Endothelial cell of umbilical vein (primary cell): Measurements from ENCODE around the gene KLHL30. TPM values are rescaled to one million over a fixed set of nuclear protein-coding genes. Genes with fewer than 3 reads are reported as not detected.

Source experiments
- BruUV-seq: library from RNA; stranded (reverse); fragments of 400-500 nt; replicated peaks from 2 replicates; lab custom pipeline; 2021; lab: Mats Ljungman, UMichigan
- CTCF ChIA-PET: fragments of 300-600, 350-600 bp; sonication (Branson Sonifier 250); formaldehyde crosslinking; loops from one replicate; lab custom pipeline; 2021; ENCODE audit warnings: antibody characterized with exemption, inconsistent platforms; lab: Charles Lee
- POLR2A ChIA-PET: fragments of 300-600, 350-600 bp; sonication (Branson Sonifier 250); formaldehyde crosslinking; loops from one replicate; lab custom pipeline; 2021; ENCODE audit warnings: antibody characterized with exemption, inconsistent platforms; lab: Charles Lee
- DNase-seq: peaks from one replicate; pipeline ENCODE4 v3.0.0-alpha.2; 2011; ENCODE audit warnings: low read depth, low spot score
- FAIRE-seq: peaks from 2 replicates; lab custom pipeline; 2011; peaks lifted over from hg19 to GRCh38; lab: Jason Lieb, UNC
- H2AFZ ChIP-seq: 2 replicates; pipeline ENCODE4 v1.6.0; 2012; ENCODE audit warnings: low read depth, low read length, control low read depth, inconsistent platforms
- H3K27ac ChIP-seq: 2 replicates; pipeline ENCODE4 v1.5.1; 2011; ENCODE audit warnings: low read depth, mild to moderate bottlenecking, control low read depth, low read length, moderate library complexity; ENCODE audit not compliant: insufficient read depth
- H3K27me3 ChIP-seq, 2 experiments: 2 replicates each; pipeline versions ENCODE4 v1.6.0 to v1.6.1; 2011; ENCODE audit warnings: low read length in 2 of 2, mixed read lengths in 1 of 2; ENCODE audit not compliant: control insufficient read depth in 2 of 2, insufficient read depth in 2 of 2
- H3K36me3 ChIP-seq, 2 experiments: 2 replicates in 1 of 2; 3 replicates in 1 of 2; pipeline ENCODE4 v1.5.1; 2011; ENCODE audit warnings: low read length in 2 of 2, mild to moderate bottlenecking in 1 of 2, moderate library complexity in 1 of 2; ENCODE audit not compliant: control insufficient read depth in 2 of 2, insufficient read depth in 2 of 2; ENCODE audit errors: extremely low read depth in 1 of 2
- H3K4me1 ChIP-seq: 3 replicates; pipeline ENCODE4 v1.5.1; 2011; ENCODE audit warnings: mild to moderate bottlenecking, low read length; ENCODE audit not compliant: control insufficient read depth, insufficient read depth; ENCODE audit errors: extremely low read depth
- H3K4me2 ChIP-seq: 2 replicates; pipeline ENCODE4 v1.6.1; 2011; ENCODE audit warnings: low read length, control low read depth, mixed read lengths; ENCODE audit not compliant: insufficient read depth
- H3K4me3 ChIP-seq, 3 experiments: fragments of 200-600 bp in 1 of 3; sonication (generic), shearing (Covaris generic) in 1 of 3; replicated peaks in 1 of 3; 2 replicates each; pipeline ENCODE4 v1.5.1; 2011 to 2016; ENCODE audit warnings: control low read depth in 3 of 3, low read length in 3 of 3, mild to moderate bottlenecking in 2 of 3, inconsistent platforms in 1 of 3, low read depth in 1 of 3, moderate library complexity in 1 of 3; ENCODE audit not compliant: insufficient read depth in 1 of 3
- H3K79me2 ChIP-seq: 2 replicates; pipeline ENCODE4 v1.6.0; 2012; ENCODE audit warnings: low read length, inconsistent platforms; ENCODE audit not compliant: control insufficient read depth, insufficient read depth
- H3K9ac ChIP-seq: replicated peaks from 2 replicates; pipeline ENCODE3; 2011; ENCODE audit warnings: low read length, control low read depth; ENCODE audit not compliant: insufficient read depth; ENCODE audit errors: extremely low read depth
- H3K9me1 ChIP-seq: replicated peaks from 3 replicates; pipeline ENCODE4 v1.6.0; 2011; ENCODE audit warnings: mild to moderate bottlenecking, low read length; ENCODE audit not compliant: control insufficient read depth, insufficient read depth; ENCODE audit errors: extremely low read depth
- H3K9me3 ChIP-seq: replicated peaks from 2 replicates; pipeline ENCODE4 v1.5.1; 2012; ENCODE audit warnings: low read length, inconsistent platforms; ENCODE audit not compliant: control insufficient read depth, insufficient read depth
- H4K20me1 ChIP-seq: replicated peaks from 2 replicates; pipeline ENCODE3; 2011; ENCODE audit warnings: mild to moderate bottlenecking, low read length; ENCODE audit not compliant: control insufficient read depth, insufficient read depth; ENCODE audit errors: extremely low read depth
- MYC ChIP-seq: IDR thresholded peaks from one replicate; pipeline ENCODE4 v1.6.1; 2011; ENCODE audit warnings: mild to moderate bottlenecking, low read depth, low read length
- dilution Hi-C: fragments of 300-500 bp; cut with MboI; formaldehyde crosslinking; loops from one replicate; pipeline ENCODE4 v1.15.0; 2019; ENCODE audit warnings: low sequenced_read_pairs; ENCODE audit not compliant: extremely low pct_ligation_motif_present
- intact Hi-C: fragments of 100-400 bp; cut with micrococcal nuclease; formaldehyde crosslinking; loops from one replicate; pipeline ENCODE4 v1.10.0; 2022
- polyA plus RNA-seq, 4 experiments: library from polyadenylated mRNA; depleted of rRNA in 3 of 4; stranded (reverse) in 3 of 4; unstranded in 1 of 4; fragments of >200 nt; gene quantifications; 2 replicates each; pipeline versions ENCODE4 v1.2.1 to v1.2.3, GENCODE V29; 2011 to 2012; ENCODE audit warnings: missing spikeins in 1 of 4
- total RNA-seq: library from RNA; stranded (reverse); gene quantifications from 2 replicates; pipeline ENCODE4 v1.2.3, GENCODE V29; 2021
- TF ChIP-seq, protein P1 (sequence below), 2 donors: IDR thresholded peaks; 1 replicate in 1 of 2; 2 replicates in 1 of 2; pipeline ENCODE4 v1.5.1; 2011; ENCODE audit warnings: low read length in 2 of 2, mild to moderate bottlenecking in 2 of 2, moderate library complexity in 2 of 2, control low read depth in 1 of 2, inconsistent platforms in 1 of 2, low read depth in 1 of 2; ENCODE audit not compliant: insufficient read depth in 1 of 2; ENCODE audit errors: extremely low read depth in 1 of 2

Gene KLHL30
- total and polyA plus RNA-seq, 2 donors (not counting 3 experiments of a cell fraction or from before 2014, with no cell fraction given): not detected

DNA sequence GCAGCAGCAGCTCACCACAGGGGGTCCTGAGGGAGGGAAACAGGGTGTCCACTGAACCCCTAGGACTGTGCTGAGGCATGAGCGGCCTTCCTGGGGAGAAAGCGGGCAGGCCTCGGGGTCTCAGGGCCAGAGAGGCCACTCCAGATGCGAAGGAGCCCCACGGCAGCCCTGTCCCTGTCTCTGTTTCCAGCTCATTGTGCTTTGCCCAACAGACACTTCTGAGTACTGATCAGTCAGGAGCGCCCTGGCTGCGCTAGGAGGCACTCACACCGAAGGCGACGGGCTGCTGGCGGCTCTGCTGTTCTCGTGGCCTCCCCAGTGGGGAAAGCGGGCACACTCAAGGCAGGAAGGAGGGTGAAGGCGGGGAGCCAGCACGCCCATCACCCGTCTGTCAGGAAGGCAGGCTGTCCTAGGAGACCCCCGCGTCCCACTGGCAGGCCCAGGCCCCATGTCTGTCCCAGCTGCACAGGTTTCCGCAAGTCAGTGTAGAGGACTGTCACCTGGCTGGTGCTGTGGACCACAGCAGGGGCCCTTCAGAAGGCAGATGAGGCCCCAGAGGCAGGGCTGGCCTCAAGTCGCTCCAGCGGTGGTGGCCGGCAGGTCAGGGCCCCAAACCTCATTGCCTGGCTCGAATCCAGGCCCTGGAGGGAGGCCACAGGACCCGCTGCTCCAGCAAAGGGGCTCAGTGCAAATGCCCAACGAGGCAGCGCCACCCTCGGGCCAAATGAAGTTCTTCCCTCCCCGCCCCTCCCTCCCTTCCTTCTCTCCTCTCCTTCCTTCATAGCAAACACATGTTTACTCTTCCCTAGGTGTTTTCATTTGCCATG, 31.6 kb upstream of the KLHL30 start:
- TF ChIP-seq, protein P1, sequence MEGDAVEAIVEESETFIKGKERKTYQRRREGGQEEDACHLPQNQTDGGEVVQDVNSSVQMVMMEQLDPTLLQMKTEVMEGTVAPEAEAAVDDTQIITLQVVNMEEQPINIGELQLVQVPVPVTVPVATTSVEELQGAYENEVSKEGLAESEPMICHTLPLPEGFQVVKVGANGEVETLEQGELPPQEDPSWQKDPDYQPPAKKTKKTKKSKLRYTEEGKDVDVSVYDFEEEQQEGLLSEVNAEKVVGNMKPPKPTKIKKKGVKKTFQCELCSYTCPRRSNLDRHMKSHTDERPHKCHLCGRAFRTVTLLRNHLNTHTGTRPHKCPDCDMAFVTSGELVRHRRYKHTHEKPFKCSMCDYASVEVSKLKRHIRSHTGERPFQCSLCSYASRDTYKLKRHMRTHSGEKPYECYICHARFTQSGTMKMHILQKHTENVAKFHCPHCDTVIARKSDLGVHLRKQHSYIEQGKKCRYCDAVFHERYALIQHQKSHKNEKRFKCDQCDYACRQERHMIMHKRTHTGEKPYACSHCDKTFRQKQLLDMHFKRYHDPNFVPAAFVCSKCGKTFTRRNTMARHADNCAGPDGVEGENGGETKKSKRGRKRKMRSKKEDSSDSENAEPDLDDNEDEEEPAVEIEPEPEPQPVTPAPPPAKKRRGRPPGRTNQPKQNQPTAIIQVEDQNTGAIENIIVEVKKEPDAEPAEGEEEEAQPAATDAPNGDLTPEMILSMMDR (IDR thresholded peaks at IDR 0.05; ENCODE audit: extremely low read depth in 1 of 2, insufficient read depth in 1 of 2, low read depth in 1 of 2, low read length in 2 of 2): peak in 1 of 2 donors; percentile 24
- TF ChIP-seq MYC: no peak
- H4K20me1 ChIP-seq: no peaks in the 10 kb centered on the region
- no peak overlapping the region for H3K4me3 ChIP-seq
- no peaks in the 10 kb centered on the region for H3K9me1 ChIP-seq
- no peak overlapping the region for H3K27ac ChIP-seq
- ChIA-PET CTCF (interaction anchor here (1.5 to 1.9 kb wide), 2 partner anchors 156 to 249 kb away, joined by 4 to 5 read pairs; no protein-coding TSS in a partner anchor), POLR2A (no interaction called here)
- H3K4me1 ChIP-seq: no peaks in the 10 kb centered on the region
- H3K4me2 ChIP-seq: no peak overlapping the region
- no peaks in the 10 kb centered on the region for H3K36me3 ChIP-seq
- H3K9me3 ChIP-seq: no peaks in the 10 kb centered on the region
- DNase-seq: no peak
- BruUV-seq: no TSS peak
- H3K9ac ChIP-seq: no peak overlapping the region
- H2AFZ ChIP-seq: no peak overlapping the region
- intact Hi-C loops: loop anchor here (1.0 to 10.0 kb wide), 2 partner anchors 182 to 249 kb away; no protein-coding TSS in a partner anchor
- no peaks in the 10 kb centered on the region for H3K27me3 ChIP-seq
- dilution Hi-C loops: no loop called here
- H3K79me2 ChIP-seq: no peaks in the 10 kb centered on the region
- no peak for FAIRE-seq
